ENCODE results near the gene TUFT1. TPM values are rescaled to one million over a fixed set of nuclear protein-coding genes. Genes with fewer than 3 reads are reported as not detected.

Gene TUFT1
- total and polyA plus RNA-seq, 2 of the 4 experiments (the other 2 are of a cell fraction) = 21.2 to 30.3 TPM

GRCh38 chr1:151568626-151569088 is 28.5 kb downstream of the TUFT1 start:
- Histone ChIP-seq H3K56ac (ENCODE audit: extremely low read depth, insufficient read depth, low read length) (no peak overlapping the region), H4K5ac (ENCODE audit: low read depth, low read length) (no peak overlapping the region), H4K91ac (ENCODE audit: insufficient read depth, low read depth, low read length) (no peak overlapping the region), H3K9me3 (ENCODE audit: control insufficient read depth, insufficient read depth, low read length) (no peaks in the 10 kb centered on the region), H3K14ac (replicated peaks; ENCODE audit: low read depth, low read length) (no peak overlapping the region), H3K27ac (ENCODE audit: insufficient read depth, low read length) (no peak overlapping the region), H3K4me2 (ENCODE audit: low read depth, low read length) (no peak overlapping the region), H2AK5ac (ENCODE audit: low read depth, low read length) (no peak overlapping the region), H2BK120ac (ENCODE audit: low read depth, low read length) (no peak overlapping the region), H2AFZ (replicated peaks; ENCODE audit: low read length, poor library complexity) (no peak overlapping the region), H3K4me3 (ENCODE audit: insufficient read depth, low read depth, low read length) (no peak overlapping the region), H2BK5ac (ENCODE audit: low read depth, low read length, poor library complexity, severe bottlenecking) (no peak overlapping the region), H3K36me3 (ENCODE audit: control insufficient read depth, insufficient read depth, low read length) (peaks cover 41% of the 10 kb centered on the region), H3K23ac (ENCODE audit: low read depth, low read length) (no peak overlapping the region), H3K9ac (ENCODE audit: low read depth, low read length) (no peak overlapping the region), H3K4ac (ENCODE audit: low read depth, low read length) (no peak overlapping the region), H3K18ac (ENCODE audit: low read depth, low read length) (no peak overlapping the region), H2BK20ac (ENCODE audit: low read depth, low read length) (no peak overlapping the region), H4K20me1 (ENCODE audit: insufficient read depth, low read length) (no peaks in the 10 kb centered on the region; the same call in 1 of the 2 replicates), H4K8ac (ENCODE audit: low read depth in 2 of 2, low read length in 2 of 2) (no peak overlapping the region), H3K9me1 (ENCODE audit: insufficient read depth, low read length) (peaks cover 10% of the 10 kb centered on the region; the same call in 1 of the 2 replicates), H2BK15ac (ENCODE audit: low read depth, low read length) (no peak overlapping the region), H3K4me1 (ENCODE audit: control insufficient read depth, insufficient read depth, low read length) (no peaks in the 10 kb centered on the region), H3K79me1 (ENCODE audit: low read depth in 1 of 2, low read length in 2 of 2) (peaks cover 0 to 14% of the 10 kb centered on the region in 2 experiments; a peak in 1 of 4 replicates), H3K27me3 (ENCODE audit: control insufficient read depth, insufficient read depth, low read length) (no peaks in the 10 kb centered on the region), H2AK9ac (replicated peaks; ENCODE audit: low read depth, low read length, poor library complexity) (peak overlapping the region; percentile 23)
- WGBS, 2 experiments (ENCODE audit: extremely low coverage in 2 of 2, insufficient read length in 1 of 2) = no CpG with 5 or more reads among the region's 3 CpGs
- BruUV-seq (replicated peaks) = no TSS peak
- POLR2A ChIA-PET (ENCODE audit: unreplicated experiment) = no interaction called here
- intact Hi-C loops (cut with micrococcal nuclease) = no loop called here
- CTCF ChIA-PET = interaction anchor here (0.6 kb wide), 1 partner anchor 174 kb away, joined by 3 read pairs; no protein-coding TSS in a partner anchor
- TF ChIP-seq BHLHE40 (IDR thresholded peaks at IDR 0.05; ENCODE audit: low read depth, low read length) (no peak), RAD21 (IDR thresholded peaks at IDR 0.05; ENCODE audit: low read length) (no peak), SMC3 (IDR thresholded peaks at IDR 0.05; ENCODE audit: low read depth, low read length) (no peak), RFX5 (IDR thresholded peaks at IDR 0.05; ENCODE audit: low read depth, low read length) (no peak), RCOR1 (IDR thresholded peaks at IDR 0.05; ENCODE audit: insufficient replicate concordance, low read length) (no peak), MAZ (IDR thresholded peaks at IDR 0.05; ENCODE audit: borderline replicate concordance, low read depth, low read length) (no peak), POLR2A (IDR thresholded peaks at IDR 0.05; ENCODE audit: low read depth, low read length) (no peak), MAFK (IDR thresholded peaks at IDR 0.05; ENCODE audit: low read depth, low read length) (no peak)
- TF ChIP-seq, protein P1, sequence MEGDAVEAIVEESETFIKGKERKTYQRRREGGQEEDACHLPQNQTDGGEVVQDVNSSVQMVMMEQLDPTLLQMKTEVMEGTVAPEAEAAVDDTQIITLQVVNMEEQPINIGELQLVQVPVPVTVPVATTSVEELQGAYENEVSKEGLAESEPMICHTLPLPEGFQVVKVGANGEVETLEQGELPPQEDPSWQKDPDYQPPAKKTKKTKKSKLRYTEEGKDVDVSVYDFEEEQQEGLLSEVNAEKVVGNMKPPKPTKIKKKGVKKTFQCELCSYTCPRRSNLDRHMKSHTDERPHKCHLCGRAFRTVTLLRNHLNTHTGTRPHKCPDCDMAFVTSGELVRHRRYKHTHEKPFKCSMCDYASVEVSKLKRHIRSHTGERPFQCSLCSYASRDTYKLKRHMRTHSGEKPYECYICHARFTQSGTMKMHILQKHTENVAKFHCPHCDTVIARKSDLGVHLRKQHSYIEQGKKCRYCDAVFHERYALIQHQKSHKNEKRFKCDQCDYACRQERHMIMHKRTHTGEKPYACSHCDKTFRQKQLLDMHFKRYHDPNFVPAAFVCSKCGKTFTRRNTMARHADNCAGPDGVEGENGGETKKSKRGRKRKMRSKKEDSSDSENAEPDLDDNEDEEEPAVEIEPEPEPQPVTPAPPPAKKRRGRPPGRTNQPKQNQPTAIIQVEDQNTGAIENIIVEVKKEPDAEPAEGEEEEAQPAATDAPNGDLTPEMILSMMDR (conservative IDR thresholded peaks at IDR 0.05; ENCODE audit: low read depth, low read length) = no peak
- TF ChIP-seq, protein P2, sequence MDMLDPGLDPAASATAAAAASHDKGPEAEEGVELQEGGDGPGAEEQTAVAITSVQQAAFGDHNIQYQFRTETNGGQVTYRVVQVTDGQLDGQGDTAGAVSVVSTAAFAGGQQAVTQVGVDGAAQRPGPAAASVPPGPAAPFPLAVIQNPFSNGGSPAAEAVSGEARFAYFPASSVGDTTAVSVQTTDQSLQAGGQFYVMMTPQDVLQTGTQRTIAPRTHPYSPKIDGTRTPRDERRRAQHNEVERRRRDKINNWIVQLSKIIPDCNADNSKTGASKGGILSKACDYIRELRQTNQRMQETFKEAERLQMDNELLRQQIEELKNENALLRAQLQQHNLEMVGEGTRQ (IDR thresholded peaks at IDR 0.05; ENCODE audit: low read depth, low read length) = no peak
- in situ Hi-C loops (cut with MboI; ENCODE audit: low sequenced_read_pairs) = no loop called here
- ATAC-seq (ENCODE audit: low read depth) = no peak
- dilution Hi-C loops (cut with HindIII; ENCODE audit: low sequenced_read_pairs, unreplicated experiment) = no loop called here
- no peak for DNase-seq
